ENCODE data around the gene CPE.
"Not testable (repeated sequence)": the region's sequence is repeated elsewhere in the genome, so short reads cannot be mapped to it uniquely, and the experiment has no call there.

Gene CPE

DNA sequence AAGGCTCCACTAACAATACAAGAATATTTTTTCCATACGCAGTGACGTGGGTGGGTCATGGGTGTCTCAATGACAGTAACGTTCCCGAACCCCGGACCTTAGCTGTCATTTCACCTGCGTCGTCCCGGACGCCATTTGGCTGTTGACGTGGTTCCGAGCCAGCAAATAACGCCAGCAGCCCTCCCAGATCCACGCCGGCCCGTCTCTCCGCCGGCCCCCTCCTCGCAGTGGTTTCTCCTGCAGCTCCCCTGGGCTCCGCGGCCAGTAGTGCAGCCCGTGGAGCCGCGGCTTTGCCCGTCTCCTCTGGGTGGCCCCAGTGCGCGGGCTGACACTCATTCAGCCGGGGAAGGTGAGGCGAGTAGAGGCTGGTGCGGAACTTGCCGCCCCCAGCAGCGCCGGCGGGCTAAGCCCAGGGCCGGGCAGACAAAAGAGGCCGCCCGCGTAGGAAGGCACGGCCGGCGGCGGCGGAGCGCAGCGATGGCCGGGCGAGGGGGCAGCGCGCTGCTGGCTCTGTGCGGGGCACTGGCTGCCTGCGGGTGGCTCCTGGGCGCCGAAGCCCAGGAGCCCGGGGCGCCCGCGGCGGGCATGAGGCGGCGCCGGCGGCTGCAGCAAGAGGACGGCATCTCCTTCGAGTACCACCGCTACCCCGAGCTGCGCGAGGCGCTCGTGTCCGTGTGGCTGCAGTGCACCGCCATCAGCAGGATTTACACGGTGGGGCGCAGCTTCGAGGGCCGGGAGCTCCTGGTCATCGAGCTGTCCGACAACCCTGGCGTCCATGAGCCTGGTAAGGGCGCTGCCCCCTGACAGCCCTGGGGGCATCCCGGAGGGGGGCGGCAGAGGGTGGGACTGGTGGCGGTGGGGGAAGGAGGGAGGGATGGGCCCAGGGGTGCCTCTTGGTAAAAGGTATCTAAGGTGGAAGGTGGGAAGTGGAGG lies at the start of gene CPE:
Gene CPE, plus strand, starts transcription at position 264 of the 933 bp plus-strand sequence. Its CDS starts 214 bp downstream, at position 478.
- no peak for DNase-seq (ENCODE audit: low read depth)

DNA sequence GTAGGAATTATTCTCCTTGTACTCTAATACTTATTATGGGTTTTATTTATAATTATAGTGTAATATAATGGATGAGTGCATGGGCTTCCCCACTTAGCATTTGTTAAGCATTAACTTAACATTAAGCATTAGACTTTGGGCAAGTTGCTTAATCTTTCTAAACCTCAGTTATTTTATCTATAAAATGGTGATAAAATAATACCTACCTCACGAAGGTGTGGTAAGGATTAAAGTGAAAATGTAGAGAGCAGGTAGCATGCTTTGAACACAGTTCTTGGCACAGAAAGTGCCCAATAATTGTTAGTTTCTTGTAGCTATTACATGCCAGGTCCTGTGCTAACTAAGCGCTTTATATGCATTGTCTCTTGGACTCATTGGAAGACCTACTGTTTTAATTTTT lies 48.7 kb upstream of the CPE start:
- no peak for DNase-seq (ENCODE audit: low read depth)

DNA sequence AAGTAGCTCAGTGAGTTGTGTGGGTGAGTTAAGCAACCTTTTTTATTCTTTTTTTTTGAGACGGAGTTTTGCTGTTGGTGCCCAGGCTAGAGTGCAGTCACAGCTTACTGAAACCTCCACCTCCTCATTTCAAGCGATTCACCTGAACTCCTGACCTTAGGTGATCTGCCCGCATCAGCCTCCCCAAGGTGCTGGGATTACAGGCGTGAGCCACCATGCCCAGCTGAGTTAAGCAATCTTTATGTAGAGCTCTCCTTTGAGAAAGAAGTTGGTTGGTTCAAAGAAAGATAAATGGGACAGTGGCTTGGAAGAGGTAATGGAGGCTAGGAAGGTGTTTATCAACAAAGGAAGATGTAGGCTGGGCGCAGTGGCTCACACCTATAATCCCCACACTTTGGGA lies 48.1 kb upstream of the CPE start:
- no peak for DNase-seq (ENCODE audit: low read depth)

DNA sequence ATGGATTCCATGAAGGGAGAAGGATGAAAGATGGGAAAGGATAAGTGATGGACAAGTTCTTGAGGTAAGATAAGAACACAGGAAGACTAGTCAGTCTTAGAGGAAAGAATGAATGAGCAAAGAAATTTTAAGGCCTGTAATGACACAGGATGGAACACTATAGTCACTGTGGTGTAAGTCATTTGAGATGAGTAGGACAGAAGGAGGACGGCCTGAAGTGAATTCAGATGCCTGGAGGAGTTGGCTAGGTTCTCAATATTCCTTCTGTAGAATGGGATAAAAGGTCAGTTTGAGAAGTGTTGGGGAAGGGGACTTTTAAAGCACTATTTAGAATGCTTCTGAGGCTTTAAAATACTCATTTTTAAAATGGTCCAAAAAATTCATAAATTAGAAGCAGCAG lies 47.4 kb upstream of the CPE start:
- DNase-seq (ENCODE audit: low read depth), result no peak

DNA sequence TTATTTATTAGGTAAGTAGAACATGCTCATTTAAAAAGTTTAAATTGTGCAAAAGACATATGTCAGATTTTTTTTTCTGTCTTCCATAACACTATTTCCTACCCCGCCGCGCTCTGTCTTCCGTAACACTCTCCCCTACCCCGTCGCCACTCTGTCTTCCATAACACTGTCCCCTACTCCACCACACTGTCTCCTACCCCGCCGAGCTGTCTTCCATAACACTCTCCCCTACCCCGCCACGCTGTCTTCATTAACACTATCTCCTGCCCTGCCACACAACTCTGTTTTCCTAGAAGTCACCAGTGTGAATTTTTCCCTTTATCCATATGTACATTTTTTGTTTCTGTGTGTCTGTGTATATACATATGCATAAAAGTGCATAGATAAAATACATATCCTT lies 47.0 kb upstream of the CPE start:
- no peak for DNase-seq (ENCODE audit: low read depth)

DNA sequence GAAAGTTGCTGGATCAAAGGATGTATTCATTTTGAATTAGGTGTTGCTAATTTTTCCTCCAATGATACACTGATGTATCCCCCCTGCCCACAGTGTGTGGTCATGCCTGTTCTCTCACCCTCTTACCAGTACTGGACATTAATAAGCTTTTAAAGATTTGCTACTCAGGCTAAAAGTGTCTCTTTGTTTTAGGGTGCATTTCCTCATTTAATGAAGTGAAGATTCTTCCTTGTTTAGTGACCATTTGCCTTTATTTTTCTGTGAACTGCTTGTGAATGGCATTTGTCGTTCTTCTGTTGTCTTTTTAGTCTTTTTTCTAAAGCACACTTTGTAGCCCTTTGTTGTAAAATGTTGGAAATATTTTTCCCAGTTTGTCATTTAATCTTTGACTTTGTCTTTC lies 46.3 kb upstream of the CPE start:
- DNase-seq (ENCODE audit: low read depth), result no peak

DNA sequence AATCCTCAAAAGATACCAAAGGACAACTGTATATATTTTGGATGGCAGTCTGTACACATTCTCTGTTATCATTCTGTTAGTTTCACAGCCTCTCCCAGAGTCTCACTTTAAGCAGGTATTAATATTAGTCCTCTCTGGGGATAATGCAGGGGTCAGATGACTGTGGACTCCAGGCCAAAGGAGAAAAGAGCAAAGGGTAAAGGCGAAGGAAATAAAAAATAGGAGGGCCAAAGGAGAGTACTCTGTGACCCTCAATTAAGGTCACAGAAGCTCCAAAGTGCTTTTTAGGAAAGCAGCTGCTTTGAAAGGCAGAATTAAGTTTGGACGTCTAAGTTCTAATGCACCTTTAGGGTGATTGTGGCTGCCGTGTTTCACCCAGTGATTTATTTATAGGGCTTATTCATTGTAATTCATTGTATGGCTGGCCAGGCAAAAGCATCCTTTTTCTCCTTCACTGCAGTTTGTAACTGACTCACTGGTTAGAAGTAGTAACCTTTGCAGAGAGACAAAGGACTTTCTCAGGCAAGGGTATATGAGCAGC lies 43.6 kb upstream of the CPE start:
- no peak for DNase-seq (ENCODE audit: low read depth)

DNA sequence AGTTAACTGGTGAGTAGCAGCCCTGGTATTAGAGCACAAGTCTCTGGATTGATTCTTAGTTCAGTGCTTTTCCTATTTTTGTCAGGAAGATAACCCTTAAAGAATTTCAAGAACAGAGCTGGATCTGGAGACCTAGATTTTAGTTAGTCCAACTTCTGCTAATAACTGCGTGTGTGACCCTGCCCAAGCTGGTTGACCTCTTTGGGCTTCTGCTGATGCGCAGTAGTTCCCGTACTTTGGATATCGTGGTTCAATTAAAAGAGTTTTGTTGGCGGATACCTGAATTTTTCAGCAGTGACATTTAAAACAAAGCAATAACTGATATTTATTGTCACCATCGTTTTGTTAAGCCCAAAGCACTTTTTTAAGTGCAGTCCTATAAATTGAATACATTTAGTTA lies 42.1 kb upstream of the CPE start:
- no peak for DNase-seq (ENCODE audit: low read depth)

DNA sequence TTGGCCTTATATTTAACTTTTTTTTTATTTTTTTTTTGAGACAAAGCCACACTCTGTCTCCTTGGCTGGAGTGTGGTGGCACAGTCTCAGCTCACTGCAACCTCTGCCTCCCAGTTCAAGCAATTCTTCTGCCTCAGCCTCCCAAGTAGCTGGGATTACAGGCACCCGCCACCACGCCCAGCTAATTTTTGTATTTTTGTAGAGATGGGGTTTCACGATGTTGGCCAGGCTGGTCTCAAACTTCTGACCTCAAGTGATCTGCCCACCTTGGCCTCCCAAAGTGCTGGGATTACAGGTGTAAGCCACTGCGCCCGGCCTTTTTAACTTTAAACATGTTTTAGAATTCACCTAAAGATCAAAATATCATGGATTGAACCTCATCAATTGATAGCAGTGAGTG lies 36.5 kb upstream of the CPE start:
- not testable (repeated sequence) for DNase-seq (ENCODE audit: low read depth)

DNA sequence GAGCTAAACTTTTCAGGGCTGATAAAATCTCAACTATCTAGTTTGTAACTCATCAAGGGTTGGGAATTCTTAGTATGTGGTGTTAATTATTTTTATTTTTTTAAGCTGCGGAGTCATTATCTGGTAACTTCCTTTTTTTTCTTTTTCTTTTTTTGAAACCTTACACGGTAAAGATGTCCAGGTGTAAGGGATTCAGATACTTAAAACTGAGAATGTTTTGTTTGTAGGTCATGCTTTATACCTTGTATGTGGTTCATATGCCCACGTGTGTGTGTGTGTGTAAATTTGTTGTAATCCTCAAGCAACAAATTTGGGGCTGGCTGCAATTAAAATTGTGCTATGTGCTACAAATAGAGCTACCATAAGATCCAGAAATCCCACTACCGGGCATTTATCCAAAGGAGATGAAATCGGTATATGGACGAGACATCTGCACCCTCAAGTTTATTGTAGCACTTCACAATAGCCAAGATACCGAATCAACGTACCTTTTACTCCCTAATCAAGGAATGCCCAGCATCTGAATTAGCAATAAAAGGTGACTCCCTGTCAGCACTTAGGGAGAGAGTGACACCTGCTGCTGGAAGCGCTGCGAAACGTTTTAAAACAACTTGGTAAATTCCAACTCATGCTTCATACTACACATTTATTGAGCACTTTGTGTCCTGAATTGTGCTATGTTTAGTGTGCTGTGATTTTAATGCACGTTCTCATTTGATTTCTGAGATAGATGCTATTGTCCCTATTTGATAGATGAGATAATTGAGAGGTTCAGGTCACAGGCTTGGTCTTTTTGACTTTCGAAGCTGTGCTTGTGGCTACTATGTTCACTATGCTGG lies 35.2 kb upstream of the CPE start:
- no peak for DNase-seq (ENCODE audit: low read depth)

DNA sequence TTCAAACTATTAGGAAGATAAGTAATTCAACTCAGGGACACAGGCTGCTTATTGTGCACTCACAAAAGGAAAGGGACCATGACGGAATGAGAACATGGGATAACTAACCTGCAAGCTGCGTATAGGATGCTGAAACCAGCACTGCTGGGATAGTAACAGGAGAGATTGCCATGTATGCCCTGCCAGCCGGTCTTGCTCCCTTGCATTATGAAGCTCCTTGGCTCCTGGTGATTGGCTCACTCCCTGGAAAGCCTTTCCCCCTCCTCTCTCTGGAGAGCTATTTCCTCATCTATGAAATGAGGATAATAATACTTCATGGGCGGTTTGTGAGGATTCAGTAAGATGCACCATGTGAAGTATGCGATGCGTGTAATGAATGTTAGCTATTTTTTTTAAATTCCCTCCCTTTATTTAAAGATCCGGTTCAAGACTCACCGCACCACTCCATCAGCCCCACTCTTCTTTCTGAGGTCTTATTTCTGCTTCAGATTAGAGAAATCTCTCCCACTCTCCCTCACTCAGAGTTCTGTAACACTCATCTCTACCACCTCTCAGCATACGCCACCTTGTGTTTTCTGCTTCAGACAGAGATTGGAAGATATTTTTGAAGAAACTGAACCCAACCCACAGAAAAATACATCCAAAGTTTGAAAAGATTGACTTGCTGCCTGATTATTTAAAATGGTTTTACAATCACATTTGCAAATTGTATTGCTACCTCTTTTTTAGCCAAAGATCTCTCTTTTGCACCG lies 33.0 kb upstream of the CPE start:
- DNase-seq (ENCODE audit: low read depth), result no peak

DNA sequence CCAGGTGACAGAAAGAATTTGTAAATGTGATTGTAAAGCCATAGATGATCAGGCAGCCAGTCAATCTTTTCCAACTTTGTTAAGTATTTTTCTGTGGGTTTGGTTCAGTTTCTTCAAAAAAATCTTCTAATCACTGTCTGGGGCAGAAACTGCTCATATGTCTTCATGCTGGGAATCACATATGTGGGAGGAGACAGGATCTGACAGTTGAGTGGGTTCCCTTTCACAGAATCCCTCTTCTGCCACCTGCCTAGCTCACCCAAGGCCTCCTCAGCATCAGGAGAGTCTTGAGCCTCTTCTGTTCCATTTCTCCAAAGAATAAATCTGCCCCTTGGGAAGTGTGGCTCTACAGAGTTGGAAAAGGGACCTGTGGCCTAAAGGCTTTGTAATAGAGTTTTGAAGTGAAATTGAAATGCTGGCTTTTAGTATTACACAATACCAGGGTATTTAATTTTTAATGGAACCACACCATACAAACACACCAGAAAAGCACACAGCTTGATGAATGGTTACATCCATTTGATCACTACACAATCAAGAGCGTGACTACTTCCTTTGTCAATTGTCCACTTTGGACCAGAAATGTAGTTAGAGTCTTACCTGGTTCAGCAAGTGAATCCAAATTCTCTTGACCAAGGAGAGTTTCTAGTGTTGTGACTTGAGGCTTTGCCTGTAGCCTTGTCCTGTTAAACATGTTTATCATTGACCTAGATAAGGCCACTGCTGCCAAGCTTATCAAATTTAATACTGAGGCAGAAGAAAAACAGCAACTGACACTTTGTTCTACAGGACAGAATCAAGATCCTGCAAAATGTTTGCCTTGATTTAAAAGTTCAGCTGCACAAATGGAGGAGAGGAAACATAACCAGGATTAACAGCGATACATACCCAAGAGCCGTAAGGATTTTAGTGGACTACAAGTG lies 30.9 kb upstream of the CPE start:
- no peak for DNase-seq (ENCODE audit: low read depth)

DNA sequence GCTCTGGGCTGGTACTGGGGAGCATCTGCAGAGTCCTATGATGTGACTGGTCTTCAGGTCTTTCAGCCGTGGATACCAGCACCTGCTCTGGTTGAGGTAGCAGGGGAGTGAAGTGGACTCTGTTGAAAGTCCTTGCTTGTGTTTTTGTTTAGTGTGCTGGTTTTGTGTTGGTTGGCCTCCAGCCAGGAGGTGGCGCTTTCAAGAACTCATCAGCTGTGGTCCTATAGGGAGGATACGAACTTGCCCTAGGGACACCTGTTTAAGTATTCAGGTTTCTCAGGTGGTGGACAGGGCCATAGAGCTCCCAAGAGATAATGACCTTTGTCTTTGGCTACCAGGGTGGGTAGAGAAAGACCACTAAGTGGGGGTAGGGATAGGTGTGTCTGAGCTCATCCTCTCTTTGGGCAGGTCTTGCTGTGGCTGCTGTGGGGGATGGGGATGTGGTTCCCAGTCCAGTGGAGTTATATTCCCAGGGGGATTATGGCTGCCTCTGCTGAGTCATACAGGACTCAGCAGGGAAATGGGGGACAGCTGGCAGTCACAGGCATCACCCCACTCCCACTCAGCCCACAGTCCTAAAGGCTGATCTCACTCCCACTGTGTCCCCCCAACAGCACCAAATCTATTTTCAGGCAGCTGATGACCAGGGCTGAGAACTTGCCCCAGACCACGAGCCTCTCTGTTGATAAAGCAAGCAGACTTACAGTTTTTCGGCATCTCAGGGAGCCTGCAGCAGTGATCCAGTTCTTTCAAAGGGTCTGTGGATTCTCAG lies 27.3 kb upstream of the CPE start:
- no peak for DNase-seq (ENCODE audit: low read depth)

DNA sequence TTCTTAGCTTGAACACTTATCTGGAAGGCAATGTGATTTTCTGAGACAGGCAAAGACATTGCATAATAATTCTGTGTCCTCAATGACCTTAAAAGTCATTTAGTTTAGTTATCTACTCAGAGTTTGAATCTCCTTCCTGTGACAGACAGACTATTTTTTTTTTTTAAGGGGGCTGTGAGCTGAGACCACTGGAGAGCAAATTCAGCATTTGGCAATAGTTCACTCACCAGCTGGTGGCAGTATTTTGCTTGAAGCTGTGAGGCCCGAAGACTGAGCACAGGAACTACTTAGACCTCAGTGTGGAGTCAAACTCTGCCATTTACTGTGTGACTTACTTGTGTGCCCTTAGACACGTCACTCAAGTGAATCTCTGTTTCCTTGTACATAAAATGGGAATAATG lies 22.9 kb upstream of the CPE start:
- no peak for DNase-seq (ENCODE audit: low read depth)

DNA sequence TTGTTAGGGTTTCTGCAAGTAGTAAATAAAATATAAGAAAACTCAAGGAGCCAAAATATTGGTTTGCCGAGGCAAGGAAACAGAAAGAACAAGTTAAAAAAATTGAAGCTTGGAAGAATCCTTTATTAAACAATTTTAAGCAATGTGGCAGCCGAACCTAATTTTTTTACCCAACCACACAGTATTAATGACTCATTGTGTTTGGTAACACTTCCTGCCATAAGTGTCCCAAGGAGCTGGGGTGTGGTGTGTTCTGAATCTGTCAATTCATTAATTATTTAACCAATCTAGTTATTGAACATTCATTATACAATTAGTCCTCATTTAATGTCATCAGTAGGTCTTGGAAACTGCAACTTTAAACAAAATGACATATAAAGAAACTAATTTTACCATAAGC lies 19.3 kb upstream of the CPE start:
- no peak for DNase-seq (ENCODE audit: low read depth)

DNA sequence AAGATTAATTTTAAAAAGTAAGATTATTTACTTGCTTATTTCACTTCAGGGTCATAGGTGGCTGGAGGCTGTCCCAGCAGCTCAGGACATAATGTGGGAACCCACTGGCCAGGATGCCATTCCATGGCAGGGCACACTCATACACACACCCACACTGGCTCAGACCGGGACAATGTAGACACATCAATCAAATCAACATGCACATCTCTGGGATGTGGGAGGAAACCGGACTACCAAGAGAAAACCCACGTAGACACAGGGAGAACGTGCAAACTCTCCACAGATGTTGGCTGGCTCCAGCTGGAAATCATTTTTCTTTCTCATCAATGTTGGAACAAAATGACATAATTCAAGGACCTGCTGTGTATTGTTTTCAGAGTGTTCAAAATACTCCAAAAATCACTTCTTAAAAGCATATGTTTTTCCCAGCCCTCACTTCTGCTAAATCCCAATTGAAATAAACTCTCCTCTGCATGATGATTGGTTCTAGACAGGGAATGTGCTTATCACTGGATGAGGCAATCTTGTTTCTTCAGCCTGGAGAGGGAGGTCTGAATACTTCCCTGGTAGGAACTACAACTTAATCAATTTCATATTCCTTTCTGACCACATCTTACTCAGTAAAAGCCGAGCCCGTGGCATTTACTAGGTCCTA lies 18.6 kb upstream of the CPE start:
- no peak for DNase-seq (ENCODE audit: low read depth)

DNA sequence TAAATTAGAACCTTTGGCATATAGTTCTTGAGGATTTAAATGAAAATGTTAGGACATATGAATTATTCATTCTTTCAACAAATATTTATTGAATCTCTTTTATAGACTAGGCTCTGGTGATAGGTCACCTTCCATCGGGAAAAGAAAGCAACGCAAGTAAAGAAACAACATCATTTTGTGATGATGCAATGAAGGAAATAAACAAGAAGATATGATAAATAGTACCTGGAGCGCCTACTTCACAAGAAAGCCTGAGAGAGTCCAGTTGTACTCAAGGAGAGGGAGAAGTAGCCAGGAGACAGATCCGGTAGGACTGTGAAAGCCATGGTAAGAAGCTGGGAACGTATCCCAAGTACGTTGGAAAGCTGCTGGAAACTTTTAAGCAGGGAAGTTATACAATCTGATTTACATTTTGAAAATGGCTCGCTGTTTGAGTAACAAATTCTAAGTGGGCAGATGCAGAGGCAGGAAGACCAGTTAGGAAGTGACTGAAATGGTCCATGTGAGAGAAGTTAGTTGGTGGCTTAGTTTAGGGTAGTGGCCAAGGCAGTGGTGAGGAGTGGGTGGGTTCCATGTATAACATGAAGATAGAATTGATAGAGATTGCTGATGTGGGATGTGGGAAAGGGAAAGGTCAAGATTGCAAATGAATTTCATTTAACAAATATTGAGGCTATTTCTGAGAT lies 17.7 kb upstream of the CPE start:
- no peak for DNase-seq (ENCODE audit: low read depth)

DNA sequence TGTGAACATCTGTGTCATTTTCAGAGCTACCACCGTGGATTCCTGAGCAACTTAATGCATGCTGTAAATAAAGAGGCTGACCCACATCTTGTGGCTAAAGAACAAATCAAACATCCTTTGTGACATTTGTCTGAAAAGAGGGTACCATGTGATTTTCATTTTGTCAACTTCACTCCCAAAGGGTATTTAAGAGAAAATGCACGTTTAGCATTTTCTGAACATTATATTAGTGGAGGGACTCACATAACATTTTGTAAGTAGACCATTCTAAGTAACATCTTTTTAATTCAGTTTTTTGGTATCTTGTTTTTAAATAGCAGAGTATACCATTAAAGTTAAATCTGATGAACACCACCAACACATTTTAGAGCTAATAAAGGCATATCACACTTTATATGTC lies 17.0 kb upstream of the CPE start:
- no peak for DNase-seq (ENCODE audit: low read depth)

DNA sequence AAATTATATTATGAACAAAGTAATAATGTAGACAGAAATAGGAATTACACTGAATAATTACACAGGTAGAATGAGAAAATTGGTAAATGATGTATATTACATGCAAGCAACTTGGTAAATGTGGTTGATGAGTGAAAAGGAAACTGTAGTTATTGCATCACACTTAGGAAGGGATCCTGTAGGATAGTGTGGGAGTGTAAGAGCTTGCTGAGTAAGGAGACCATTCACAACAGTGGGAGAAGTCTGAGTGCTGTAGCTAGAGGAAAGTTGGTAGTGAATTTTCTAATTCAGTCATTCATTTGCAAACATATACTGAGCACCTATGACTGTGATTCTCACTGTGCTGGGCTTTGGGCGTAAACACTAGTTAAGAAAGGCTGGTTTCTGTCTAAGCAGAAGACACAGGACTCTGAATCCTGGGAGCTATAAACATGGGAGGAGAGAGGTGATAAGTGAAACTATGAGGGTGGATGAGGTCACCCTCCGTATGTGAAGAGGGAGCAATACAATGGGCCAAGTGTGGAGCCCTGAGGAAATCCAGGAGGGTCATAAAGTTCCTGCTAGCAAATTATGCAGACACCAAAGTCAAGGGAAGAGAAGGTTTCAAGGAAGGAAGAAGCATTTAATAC lies 14.2 kb upstream of the CPE start:
- no peak for DNase-seq (ENCODE audit: low read depth)
